Measurements from ENCODE around the gene LCLAT1.

DNA sequence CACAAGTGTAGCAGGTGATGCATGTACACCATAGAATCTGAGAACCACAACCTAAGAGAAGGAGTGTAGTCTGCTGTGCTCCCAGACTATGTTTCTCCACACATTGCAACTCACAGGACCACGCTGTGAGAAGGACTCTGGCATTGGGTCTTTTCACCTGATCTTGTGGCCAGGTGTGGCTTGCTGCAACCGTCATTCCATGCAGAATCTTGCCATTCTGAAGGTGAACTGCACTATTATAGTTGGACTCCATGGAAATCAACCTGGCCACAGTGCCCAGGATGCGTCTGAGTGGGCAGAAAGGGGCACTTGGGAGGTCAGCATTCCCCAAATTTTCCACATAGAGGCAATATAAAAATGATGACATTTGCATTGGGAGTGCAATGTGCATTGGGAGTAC lies 237.9 kb downstream of the LCLAT1 start:
- TF ChIP-seq, protein P1, sequence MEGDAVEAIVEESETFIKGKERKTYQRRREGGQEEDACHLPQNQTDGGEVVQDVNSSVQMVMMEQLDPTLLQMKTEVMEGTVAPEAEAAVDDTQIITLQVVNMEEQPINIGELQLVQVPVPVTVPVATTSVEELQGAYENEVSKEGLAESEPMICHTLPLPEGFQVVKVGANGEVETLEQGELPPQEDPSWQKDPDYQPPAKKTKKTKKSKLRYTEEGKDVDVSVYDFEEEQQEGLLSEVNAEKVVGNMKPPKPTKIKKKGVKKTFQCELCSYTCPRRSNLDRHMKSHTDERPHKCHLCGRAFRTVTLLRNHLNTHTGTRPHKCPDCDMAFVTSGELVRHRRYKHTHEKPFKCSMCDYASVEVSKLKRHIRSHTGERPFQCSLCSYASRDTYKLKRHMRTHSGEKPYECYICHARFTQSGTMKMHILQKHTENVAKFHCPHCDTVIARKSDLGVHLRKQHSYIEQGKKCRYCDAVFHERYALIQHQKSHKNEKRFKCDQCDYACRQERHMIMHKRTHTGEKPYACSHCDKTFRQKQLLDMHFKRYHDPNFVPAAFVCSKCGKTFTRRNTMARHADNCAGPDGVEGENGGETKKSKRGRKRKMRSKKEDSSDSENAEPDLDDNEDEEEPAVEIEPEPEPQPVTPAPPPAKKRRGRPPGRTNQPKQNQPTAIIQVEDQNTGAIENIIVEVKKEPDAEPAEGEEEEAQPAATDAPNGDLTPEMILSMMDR (IDR thresholded peaks at IDR 0.05) = no peak
- no peak for TF ChIP-seq POLR2A (IDR thresholded peaks at IDR 0.05)

Measured in esophagus squamous epithelium (tissue), 4 donors.